ENCODE data around the gene ABCB8. TPM values are rescaled to one million over a fixed set of nuclear protein-coding genes. Genes with fewer than 3 reads are reported as not detected.
A peak's percentile ranks its signal among the peaks of the same experiment; 100 is the strongest.

Gene ABCB8
- total and polyA plus RNA-seq, 9 of the 15 experiments (the other 6 are each of a cell fraction or from before 2014, with no cell fraction given) = 7.6 to 106 (median 36.3) TPM

DNA sequence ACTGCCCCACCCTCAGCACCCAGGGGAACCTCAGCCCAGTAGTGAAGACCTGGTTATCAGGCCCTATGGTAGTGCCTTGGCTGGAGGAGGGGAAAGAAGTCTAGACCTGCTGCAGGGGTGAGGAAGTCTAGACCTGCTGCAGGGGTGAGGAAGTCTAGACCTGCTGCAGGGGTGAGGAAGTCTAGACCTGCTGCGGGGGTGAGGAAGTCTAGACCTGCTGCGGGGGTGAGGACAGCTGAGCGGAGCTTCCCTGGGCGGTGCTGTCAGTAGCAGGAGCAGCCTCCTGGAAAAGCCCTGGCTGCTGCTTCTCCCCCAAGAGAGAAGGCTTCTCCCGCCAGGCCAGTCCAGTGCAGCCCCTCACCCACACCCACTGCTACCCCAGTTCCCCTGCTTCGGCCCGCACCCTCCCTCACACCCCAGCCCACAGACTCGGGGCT is 31.2 kb upstream of the ABCB8 start (continued):
- TF ChIP-seq, protein P1, sequence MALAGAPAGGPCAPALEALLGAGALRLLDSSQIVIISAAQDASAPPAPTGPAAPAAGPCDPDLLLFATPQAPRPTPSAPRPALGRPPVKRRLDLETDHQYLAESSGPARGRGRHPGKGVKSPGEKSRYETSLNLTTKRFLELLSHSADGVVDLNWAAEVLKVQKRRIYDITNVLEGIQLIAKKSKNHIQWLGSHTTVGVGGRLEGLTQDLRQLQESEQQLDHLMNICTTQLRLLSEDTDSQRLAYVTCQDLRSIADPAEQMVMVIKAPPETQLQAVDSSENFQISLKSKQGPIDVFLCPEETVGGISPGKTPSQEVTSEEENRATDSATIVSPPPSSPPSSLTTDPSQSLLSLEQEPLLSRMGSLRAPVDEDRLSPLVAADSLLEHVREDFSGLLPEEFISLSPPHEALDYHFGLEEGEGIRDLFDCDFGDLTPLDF (CRISPR knock-in tag; IDR thresholded peaks at IDR 0.05) = no peak
- no peak for TF ChIP-seq TAF9B (IDR thresholded peaks at IDR 0.05; ENCODE audit: partially characterized antibody)
- no peak for TF ChIP-seq SNIP1 (IDR thresholded peaks at IDR 0.05; ENCODE audit: low read depth)
- no peak for TF ChIP-seq ZNF644 (tag; IDR thresholded peaks at IDR 0.05; ENCODE audit: low read depth)
- TF ChIP-seq SRF (CRISPR knock-in tag; IDR thresholded peaks at IDR 0.05) = no peak
- peak; percentile 69 for TF ChIP-seq EGR1 (conservative IDR thresholded peaks at IDR 0.05)
- no peak for TF ChIP-seq ZNF780A (CRISPR knock-in tag; IDR thresholded peaks at IDR 0.05)
- no peak for TF ChIP-seq SMC3 (conservative IDR thresholded peaks at IDR 0.05; ENCODE audit: insufficient read depth, low read depth, low read length)
- no peak for TF ChIP-seq NCOA1 (IDR thresholded peaks at IDR 0.05; ENCODE audit: low read depth)
- no peak for TF ChIP-seq POLR2AphosphoS2 (IDR thresholded peaks at IDR 0.05; ENCODE audit: low read length)
- TF ChIP-seq DPF2 (IDR thresholded peaks at IDR 0.05) = no peak
- TF ChIP-seq NELFE (IDR thresholded peaks at IDR 0.05; ENCODE audit: insufficient read depth, insufficient read length) = no peak
- TF ChIP-seq, protein P2, sequence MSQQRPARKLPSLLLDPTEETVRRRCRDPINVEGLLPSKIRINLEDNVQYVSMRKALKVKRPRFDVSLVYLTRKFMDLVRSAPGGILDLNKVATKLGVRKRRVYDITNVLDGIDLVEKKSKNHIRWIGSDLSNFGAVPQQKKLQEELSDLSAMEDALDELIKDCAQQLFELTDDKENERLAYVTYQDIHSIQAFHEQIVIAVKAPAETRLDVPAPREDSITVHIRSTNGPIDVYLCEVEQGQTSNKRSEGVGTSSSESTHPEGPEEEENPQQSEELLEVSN (IDR thresholded peaks at IDR 0.05; ENCODE audit: borderline replicate concordance in 1 of 2, extremely low read depth in 1 of 2, insufficient read depth in 1 of 2, insufficient read length in 1 of 2, low read depth in 1 of 2, low read length in 1 of 2, poor library complexity in 1 of 2, severe bottlenecking in 1 of 2) = no peak
- TF ChIP-seq FOXA1 (IDR thresholded peaks at IDR 0.05; ENCODE audit: borderline replicate concordance) = no peak
- TF ChIP-seq, protein P3, sequence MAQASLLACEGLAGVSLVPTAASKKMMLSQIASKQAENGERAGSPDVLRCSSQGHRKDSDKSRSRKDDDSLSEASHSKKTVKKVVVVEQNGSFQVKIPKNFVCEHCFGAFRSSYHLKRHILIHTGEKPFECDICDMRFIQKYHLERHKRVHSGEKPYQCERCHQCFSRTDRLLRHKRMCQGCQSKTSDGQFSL (CRISPR knock-in tag; IDR thresholded peaks at IDR 0.05) = no peak
- TF ChIP-seq, protein P3 (tag; IDR thresholded peaks at IDR 0.05) = 0 out of 4 replicates have a peak, but pooled peaks of 1 of the 2 experiments have one; percentile 48
- no peak for TF ChIP-seq ETV5 (CRISPR knock-in tag; IDR thresholded peaks at IDR 0.05; ENCODE audit: low read depth)
- TF ChIP-seq HDAC8 (tag; IDR thresholded peaks at IDR 0.05) = no peak
- TF ChIP-seq ZBED1 (IDR thresholded peaks at IDR 0.05) = no peak
- no peak for TF ChIP-seq SP2 (IDR thresholded peaks at IDR 0.05; ENCODE audit: extremely low read depth, low read depth, low read length, poor library complexity, severe bottlenecking)
- TF ChIP-seq SMARCB1 (IDR thresholded peaks at IDR 0.05; ENCODE audit: insufficient read length, low read depth) = no peak
- no peak for TF ChIP-seq ZNF589 (CRISPR knock-in tag; IDR thresholded peaks at IDR 0.05; ENCODE audit: low read depth)

Data from K562 (cell line).